ENCODE data around the gene TMEM204.

DNA sequence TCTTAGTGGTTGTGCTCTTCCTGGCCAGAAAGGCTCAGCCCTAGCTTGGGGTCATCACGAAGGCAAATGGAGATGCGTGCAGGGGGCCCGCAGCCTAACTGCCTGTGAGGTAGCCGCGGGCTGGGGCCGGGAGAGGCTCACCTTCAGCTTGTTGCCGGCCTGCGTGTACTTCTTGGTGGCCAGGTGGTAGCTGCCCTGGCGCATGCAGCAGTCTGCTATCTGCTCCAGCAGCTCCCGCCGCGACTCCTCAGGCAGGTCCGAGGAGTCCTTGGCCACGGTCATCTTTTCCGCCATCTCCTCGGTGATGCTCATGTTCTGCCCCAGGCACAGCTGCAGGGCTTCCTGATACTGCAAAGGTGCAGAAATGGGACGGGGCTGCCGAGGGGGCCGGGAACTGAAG, 13.0 kb upstream of the TMEM204 start:
- TF ChIP-seq CTCF (IDR thresholded peaks at IDR 0.05) (no peak), POLR2AphosphoS5 (IDR thresholded peaks at IDR 0.05) (no peak), POLR2A (IDR thresholded peaks at IDR 0.05; ENCODE audit: low read depth) (no peak), EP300 (IDR thresholded peaks at IDR 0.05) (no peak)
